Smooth muscle cell (in vitro differentiated cells): ENCODE measurements around the gene DGAT2. TPM values are rescaled to one million over a fixed set of nuclear protein-coding genes. Genes with fewer than 3 reads are reported as not detected.

Source experiments
- DNase-seq: peaks from one replicate; lab custom pipeline; 2025; ENCODE audit not compliant: unreplicated experiment; lab: John Stamatoyannopoulos, UW
- H2AFZ ChIP-seq: fragments of 200-600 bp; sonication (generic); 2 replicates; pipeline ENCODE4 v1.6.0; 2016; ENCODE audit warnings: antibody characterized with exemption, low read depth, mild to moderate bottlenecking
- H3F3A ChIP-seq: fragments of 200-600 bp; sonication (generic); 2 replicates; pipeline ENCODE4 v1.6.0; 2017; ENCODE audit warnings: antibody characterized with exemption, low read depth
- H3K27ac ChIP-seq: fragments of 200-600 bp; sonication (generic); 2 replicates; pipeline ENCODE4 v1.5.1; 2016; ENCODE audit warnings: low read depth, mild to moderate bottlenecking
- H3K27me3 ChIP-seq: fragments of 200-600 bp; sonication (generic); 2 replicates; pipeline ENCODE4 v1.6.1; 2016; ENCODE audit warnings: low read depth, mild to moderate bottlenecking
- H3K36me3 ChIP-seq: fragments of 200-600 bp; sonication (generic); 2 replicates; pipeline ENCODE4 v1.5.1; 2016; ENCODE audit warnings: low read depth
- H3K4me1 ChIP-seq: fragments of 200-600 bp; sonication (generic); 2 replicates; pipeline ENCODE4 v1.5.1; 2016; ENCODE audit warnings: low read depth
- H3K4me2 ChIP-seq: fragments of 200-600 bp; sonication (generic); 2 replicates; pipeline ENCODE4 v1.6.0; 2016; ENCODE audit warnings: mild to moderate bottlenecking
- H3K4me3 ChIP-seq: fragments of 200-600 bp; sonication (generic); 2 replicates; pipeline ENCODE4 v1.5.1; 2016; ENCODE audit warnings: mild to moderate bottlenecking
- H3K79me2 ChIP-seq: fragments of 200-600 bp; sonication (generic); 2 replicates; pipeline ENCODE4 v1.6.0; 2016; ENCODE audit warnings: low read depth, mild to moderate bottlenecking
- H3K9ac ChIP-seq: fragments of 200-600 bp; sonication (generic); 2 replicates; pipeline ENCODE4 v1.6.0; 2016; ENCODE audit warnings: low read depth
- H3K9me3 ChIP-seq: fragments of 200-600 bp; sonication (generic); replicated peaks from 2 replicates; pipeline ENCODE4 v1.5.1; 2016; ENCODE audit warnings: low read depth
- H4K20me1 ChIP-seq: fragments of 200-600 bp; sonication (generic); 2 replicates; pipeline ENCODE4 v1.6.0; 2016; ENCODE audit warnings: low read depth
- WGBS: methylation state at CpG from one replicate; pipeline ENCODE4 v1.1.7; 2016; ENCODE audit warnings: low lambda C conversion rate; 5-methylcytosine and 5-hydroxymethylcytosine counted together
- polyA plus RNA-seq: library from polyadenylated mRNA; unstranded; fragments of >200 nt; fragmentation: Nextera tagmentation; extraction: Ambion mirVana; gene quantifications from 2 replicates; pipeline ENCODE4 v1.2.1, GENCODE V29; 2016
- small RNA-seq: library from RNA; depleted of rRNA; stranded (forward); fragments of <200 nt; gene quantifications from one replicate; pipeline ENCODE3, GENCODE V24; 2014
- total RNA-seq: library from RNA; depleted of rRNA; stranded (reverse); fragments of >200 nt; gene quantifications from 2 replicates; pipeline ENCODE4 v1.2.3, GENCODE V29; 2014
- TF ChIP-seq, protein P1 (sequence below): fragments of 200-600 bp; sonication (generic); IDR thresholded peaks from 2 replicates; pipeline ENCODE4 v1.5.1; 2017; ENCODE audit warnings: borderline replicate concordance, mild to moderate bottlenecking, antibody characterized with exemption; ENCODE audit not compliant: insufficient read depth, poor library complexity, severe bottlenecking

The DGAT2 gene
- total and polyA plus RNA-seq, 2 experiments from 2014 or later = 1.5 to 3.7 TPM

- Histone ChIP-seq H3K79me2 (peaks cover 31% of the 10 kb centered on the region), H3K36me3 (no peaks in the 10 kb centered on the region)
Observed at GRCh38 chr11:75841739-75842138, 73.2 kb downstream of the DGAT2 start.

DNA sequence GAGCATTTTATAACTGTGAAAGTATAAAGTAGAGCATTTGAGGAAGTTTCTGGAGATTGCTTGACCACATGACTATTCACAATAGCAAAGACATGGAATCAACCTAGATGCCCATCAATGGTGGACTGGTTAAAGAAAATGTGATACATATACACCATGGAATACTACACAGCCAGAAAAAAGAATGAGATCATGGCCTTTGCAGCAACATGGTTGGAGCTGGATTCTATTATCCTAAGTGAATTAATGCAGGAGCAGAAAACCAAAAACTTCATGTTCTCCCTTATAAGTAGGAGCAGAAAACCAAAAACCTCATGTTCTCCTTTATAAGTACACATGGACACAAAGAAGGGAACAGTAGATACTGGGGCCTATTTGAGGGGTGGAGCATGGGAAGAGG, 76.7 kb downstream of the DGAT2 start:
- Histone ChIP-seq H4K20me1 (peaks cover 49% of the 10 kb centered on the region), H3F3A (no peaks in the 10 kb centered on the region), H3K4me1 (peaks cover 3% of the 10 kb centered on the region), H3K9me3 (no peaks in the 10 kb centered on the region), H3K27ac (no peak overlapping the region), H3K9ac (no peak overlapping the region), H3K27me3 (no peaks in the 10 kb centered on the region), H3K4me2 (no peak overlapping the region), H3K79me2 (peaks cover 30% of the 10 kb centered on the region), H3K36me3 (no peaks in the 10 kb centered on the region), H3K4me3 (no peak overlapping the region), H2AFZ (no peak overlapping the region)
- TF ChIP-seq, protein P1, sequence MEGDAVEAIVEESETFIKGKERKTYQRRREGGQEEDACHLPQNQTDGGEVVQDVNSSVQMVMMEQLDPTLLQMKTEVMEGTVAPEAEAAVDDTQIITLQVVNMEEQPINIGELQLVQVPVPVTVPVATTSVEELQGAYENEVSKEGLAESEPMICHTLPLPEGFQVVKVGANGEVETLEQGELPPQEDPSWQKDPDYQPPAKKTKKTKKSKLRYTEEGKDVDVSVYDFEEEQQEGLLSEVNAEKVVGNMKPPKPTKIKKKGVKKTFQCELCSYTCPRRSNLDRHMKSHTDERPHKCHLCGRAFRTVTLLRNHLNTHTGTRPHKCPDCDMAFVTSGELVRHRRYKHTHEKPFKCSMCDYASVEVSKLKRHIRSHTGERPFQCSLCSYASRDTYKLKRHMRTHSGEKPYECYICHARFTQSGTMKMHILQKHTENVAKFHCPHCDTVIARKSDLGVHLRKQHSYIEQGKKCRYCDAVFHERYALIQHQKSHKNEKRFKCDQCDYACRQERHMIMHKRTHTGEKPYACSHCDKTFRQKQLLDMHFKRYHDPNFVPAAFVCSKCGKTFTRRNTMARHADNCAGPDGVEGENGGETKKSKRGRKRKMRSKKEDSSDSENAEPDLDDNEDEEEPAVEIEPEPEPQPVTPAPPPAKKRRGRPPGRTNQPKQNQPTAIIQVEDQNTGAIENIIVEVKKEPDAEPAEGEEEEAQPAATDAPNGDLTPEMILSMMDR = no peak
- DNase-seq = no peak

More at GRCh38 chr11:75841739-75842138, 73.2 kb downstream of the DGAT2 start:
- no peak overlapping the region for H2AFZ ChIP-seq
- H3F3A ChIP-seq = no peaks in the 10 kb centered on the region
- no peaks in the 10 kb centered on the region for H3K27me3 ChIP-seq
- H3K27ac ChIP-seq = no peak overlapping the region
- no peak for DNase-seq
- H3K4me3 ChIP-seq = no peak overlapping the region
- H4K20me1 ChIP-seq = peaks cover 63% of the 10 kb centered on the region
- 83% methylated on average over 2 of the region's 2 CpGs for WGBS
- no peak overlapping the region for H3K4me2 ChIP-seq
- no peak overlapping the region for H3K9ac ChIP-seq
- TF ChIP-seq, protein P1 = no peak
- no peaks in the 10 kb centered on the region for H3K9me3 ChIP-seq
- no peaks in the 10 kb centered on the region for H3K4me1 ChIP-seq

- no peaks in the 10 kb centered on the region for H3F3A ChIP-seq
- H4K20me1 ChIP-seq = peaks cover 36% of the 10 kb centered on the region
- H3K9me3 ChIP-seq = no peaks in the 10 kb centered on the region
- H3K36me3 ChIP-seq = no peaks in the 10 kb centered on the region
- H3K4me2 ChIP-seq = no peak overlapping the region
- H3K27me3 ChIP-seq = no peaks in the 10 kb centered on the region
- peaks cover 19% of the 10 kb centered on the region for H3K79me2 ChIP-seq
- H3K4me3 ChIP-seq = no peak overlapping the region
- no peak for DNase-seq
- TF ChIP-seq, protein P1 = no peak
- peaks cover 11% of the 10 kb centered on the region for H3K4me1 ChIP-seq
- H2AFZ ChIP-seq = no peak overlapping the region
- H3K9ac ChIP-seq = no peak overlapping the region
- H3K27ac ChIP-seq = no peak overlapping the region
Observed at GRCh38 chr11:75849894-75850293, 81.3 kb downstream of the DGAT2 start.

DNA sequence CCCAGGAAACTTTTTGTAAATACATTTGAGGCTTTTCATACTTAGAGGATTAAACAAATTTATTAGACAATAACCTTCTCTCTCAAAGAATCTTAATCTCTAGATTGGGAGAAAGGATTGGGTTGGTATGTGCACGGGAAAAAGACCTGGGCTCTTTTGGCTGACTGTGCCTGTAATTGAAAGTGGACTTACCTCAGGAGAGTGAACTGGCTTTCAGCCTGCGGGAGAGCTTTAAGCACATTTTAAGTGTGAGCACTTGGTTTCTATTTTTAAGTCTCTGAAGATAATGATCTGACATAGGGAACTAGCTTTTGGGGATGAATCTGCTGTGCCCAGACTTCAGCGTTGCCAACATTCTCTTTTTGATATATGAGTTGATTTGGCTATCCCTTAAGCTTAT, 82.2 kb downstream of the DGAT2 start:
- Histone ChIP-seq H3K27ac (peak overlapping the region; percentile 27), H3K9ac (no peak overlapping the region), H3K27me3 (no peaks in the 10 kb centered on the region), H2AFZ (no peak overlapping the region), H3K79me2 (peaks cover 13% of the 10 kb centered on the region), H3K4me1 (peaks cover 11% of the 10 kb centered on the region), H3K36me3 (no peaks in the 10 kb centered on the region), H3K4me3 (no peak overlapping the region), H3K4me2 (peak overlapping the region; percentile 2), H4K20me1 (peaks cover 36% of the 10 kb centered on the region), H3K9me3 (no peaks in the 10 kb centered on the region), H3F3A (no peaks in the 10 kb centered on the region)
- DNase-seq = no peak
- TF ChIP-seq, protein P1 = no peak
- 46% methylated on average over 3 of the region's 3 CpGs for WGBS

Small RNA genes within 50 kb of the gene (small RNA-seq; reads per million reads assigned to genes)
- gene RF00019 = not detected
- not detected for gene RN7SL786P

Other genes with a start within 250 kb of the DGAT2 start
- gene GDPD5, start 242.8 kb upstream of the DGAT2 start, total RNA-seq = 2.3 and 3.2 TPM in 2 replicates
- 5.8 and 7.1 TPM in 2 replicates for gene GDPD5, start 242.8 kb upstream of the DGAT2 start, polyA plus RNA-seq
- gene SERPINH1, start 206.5 kb upstream of the DGAT2 start, total RNA-seq = 2,653 and 2,895 TPM in 2 replicates
- 1,110 and 1,493 TPM in 2 replicates for gene SERPINH1, start 206.5 kb upstream of the DGAT2 start, polyA plus RNA-seq
- gene MAP6, start 99.7 kb upstream of the DGAT2 start, total RNA-seq = 0.09 and 0.22 TPM in 2 replicates
- gene MAP6, start 99.7 kb upstream of the DGAT2 start, polyA plus RNA-seq = 0.43 and 0.47 TPM in 2 replicates
- gene MOGAT2, start 50.9 kb upstream of the DGAT2 start, total RNA-seq = not detected in 2 replicates
- not detected in 2 replicates for gene MOGAT2, start 50.9 kb upstream of the DGAT2 start, polyA plus RNA-seq
- 20.2 and 22.6 TPM in 2 replicates for gene UVRAG, start 46.4 kb downstream of the DGAT2 start, total RNA-seq
- 12.9 and 18.1 TPM in 2 replicates for gene UVRAG, start 46.4 kb downstream of the DGAT2 start, polyA plus RNA-seq